GM18951 (cell line): ENCODE data around the gene ELOVL2.

Experiments used
- POLR2A ChIP-seq: IDR thresholded peaks from 4 replicates; pipeline ENCODE4 v1.6.1; 2011; ENCODE audit warnings: mild to moderate bottlenecking; ENCODE audit not compliant: insufficient read length, insufficient read depth; ENCODE audit errors: extremely low read depth
- in situ Hi-C: fragments of 300-500 bp; cut with MboI; formaldehyde crosslinking; loops from one replicate; pipeline ENCODE4 v1.12.0; 2022; ENCODE audit warnings: low sequenced_read_pairs, mixed read lengths, inconsistent platforms; ENCODE audit not compliant: unreplicated experiment

ELOVL2 gene

DNA sequence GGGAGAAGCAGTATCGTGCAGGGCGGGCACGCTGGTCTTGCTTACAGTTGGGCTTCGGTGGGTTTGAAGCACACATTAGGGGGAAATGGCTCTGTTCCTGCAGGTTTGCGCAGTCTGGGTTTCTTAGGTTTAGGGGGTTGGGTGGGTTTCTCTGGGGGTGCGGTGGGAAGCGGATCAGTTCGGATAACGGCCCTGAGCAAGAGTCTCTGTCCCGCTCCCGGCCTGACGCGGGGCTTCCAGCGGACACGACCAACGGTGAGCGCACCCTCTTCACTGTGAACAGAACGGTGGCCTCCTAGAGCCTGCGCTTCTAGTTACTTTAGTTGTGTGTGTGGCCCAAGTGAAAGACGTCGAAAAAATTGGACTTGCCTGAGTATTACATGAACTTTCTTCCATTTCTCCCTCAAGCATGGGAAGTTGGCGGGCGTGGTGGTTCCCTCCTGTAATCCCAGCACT, 635 bp upstream of the ELOVL2 start:
- in situ Hi-C loops, result no loop called here
- TF ChIP-seq POLR2A, result no peak

DNA sequence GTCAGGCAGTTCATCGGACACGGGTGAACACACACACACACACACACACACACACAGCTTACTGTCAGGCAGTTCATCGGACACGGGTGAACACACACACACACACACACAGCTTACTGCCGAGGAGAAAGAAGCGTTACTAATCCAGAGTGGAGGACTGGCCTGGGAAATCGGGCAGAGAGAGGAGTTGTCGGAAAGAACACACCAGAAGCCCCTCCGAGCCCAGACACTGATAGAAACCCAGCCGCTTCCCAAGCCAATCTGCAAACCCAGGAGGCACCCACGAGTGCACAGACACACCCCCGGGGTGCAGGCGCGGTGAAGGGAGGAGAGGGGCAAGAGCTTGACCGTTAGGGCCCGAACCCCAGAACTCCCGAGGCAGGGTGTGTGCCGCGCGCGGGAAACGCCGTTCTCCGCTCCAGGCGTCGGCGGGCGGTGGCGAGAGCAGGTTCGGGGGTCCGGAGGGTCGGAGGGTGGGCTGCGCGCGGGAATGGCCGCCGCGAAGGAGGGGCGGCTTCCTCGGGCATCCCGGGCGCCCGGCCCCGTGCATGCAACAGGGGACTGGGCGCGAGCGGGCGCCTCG, 636 bp downstream of the ELOVL2 start:
- TF ChIP-seq POLR2A, result no peak
- in situ Hi-C loops, result no loop called here

DNA sequence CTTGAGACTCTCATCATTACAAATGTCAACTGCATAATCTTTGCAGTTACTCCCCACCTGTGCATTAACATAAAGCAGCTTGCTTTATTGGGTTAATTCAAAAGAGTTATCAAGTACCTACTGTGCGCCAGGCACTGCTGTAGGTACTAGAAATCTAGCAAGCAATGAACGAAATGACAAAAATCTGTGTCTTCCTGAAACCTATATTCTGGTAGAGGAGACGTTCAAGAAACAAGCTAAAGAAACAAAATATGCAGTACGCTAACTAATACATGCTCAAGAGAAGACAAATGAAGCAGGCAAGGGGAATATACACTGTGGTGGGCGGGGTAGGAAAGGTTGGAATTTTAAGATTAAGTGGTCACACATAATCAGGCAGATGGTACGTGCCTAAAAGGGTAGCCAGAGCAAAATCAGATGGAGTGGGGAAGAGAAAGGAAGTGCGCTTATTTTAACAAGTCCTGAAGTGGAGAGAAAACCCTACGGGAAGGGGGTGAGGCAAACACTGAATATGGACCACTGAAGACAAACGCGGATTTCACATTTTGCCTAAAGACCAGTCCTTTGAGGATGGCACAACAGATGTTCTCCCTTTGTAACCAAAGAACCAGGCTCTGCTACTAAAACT, 1.2 kb downstream of the ELOVL2 start:
- TF ChIP-seq POLR2A, result no peak
- in situ Hi-C loops, result no loop called here

DNA sequence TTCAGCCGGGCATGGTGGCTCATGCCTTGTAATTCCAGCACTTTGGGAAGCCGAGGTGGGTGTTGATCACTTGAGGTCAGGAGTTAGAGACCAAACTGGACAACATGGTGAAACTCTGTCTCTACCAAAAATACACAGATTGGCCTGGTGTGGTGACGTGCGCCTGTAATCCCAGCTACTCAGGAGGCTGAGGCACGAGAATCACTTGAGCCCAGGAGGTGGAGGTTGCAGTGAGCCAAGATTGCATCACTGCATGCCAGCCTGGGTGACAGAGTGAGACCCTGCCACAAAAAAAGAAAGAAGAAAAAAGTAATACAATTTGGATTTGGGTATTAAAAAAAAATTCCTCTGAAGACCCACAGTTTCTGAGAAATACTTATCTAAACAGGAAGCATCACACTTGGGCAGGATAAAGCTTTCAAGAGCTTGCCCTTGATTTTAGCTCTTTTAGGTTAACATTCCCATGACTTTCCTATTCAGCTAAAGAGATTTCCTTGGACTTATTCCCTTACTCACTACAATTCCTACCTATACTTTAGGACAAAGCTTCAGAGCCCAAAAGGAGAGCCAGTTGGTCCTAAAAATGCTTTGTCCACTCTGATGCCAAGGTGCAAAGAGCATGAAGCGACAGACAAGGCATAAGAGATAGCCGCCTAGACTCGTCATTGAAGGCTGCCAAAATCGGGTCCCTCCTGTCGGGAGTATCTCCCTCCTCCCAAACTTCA, 1.9 kb downstream of the ELOVL2 start:
- no peak for TF ChIP-seq POLR2A
- in situ Hi-C loops, result no loop called here

DNA sequence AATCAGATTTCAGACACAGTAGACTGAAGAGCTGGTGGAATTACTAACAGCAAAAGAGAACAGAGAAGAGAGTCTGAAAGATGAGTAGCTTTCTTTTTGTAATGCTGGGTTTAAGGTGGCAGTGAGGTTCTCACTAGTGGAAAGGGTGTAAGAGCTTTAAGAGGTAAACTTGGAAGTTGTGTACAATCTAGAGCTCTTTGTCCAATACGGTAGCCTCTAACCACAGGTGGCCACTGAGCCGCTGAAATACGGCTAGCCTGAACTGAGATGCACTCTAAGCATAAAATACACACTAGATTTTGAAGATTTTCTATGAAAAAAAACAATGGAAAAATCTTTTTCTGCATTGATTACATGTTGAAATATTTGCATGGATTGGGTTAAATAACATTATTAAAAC, 4.0 kb downstream of the ELOVL2 start:
- no peak for TF ChIP-seq POLR2A
- in situ Hi-C loops, result no loop called here

DNA sequence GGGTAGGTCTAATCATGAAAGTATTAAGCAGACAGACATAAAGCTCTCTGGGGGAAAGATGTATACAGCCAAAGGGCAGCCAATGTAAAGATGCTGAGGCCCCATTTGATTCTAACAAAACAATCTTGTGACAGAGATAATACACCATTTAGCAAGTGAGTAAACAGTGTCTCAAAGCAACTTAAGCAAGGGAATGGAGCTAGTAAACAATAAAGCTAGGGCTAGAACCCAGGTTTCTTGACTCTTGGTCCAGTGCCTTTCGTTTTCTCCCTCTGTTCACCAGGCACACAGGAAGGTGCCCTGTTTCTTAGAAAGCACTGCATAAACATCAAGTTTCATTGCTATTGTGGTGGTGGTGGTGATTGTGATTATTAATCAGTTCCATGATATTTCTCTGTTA, 5.1 kb downstream of the ELOVL2 start:
- in situ Hi-C loops, result no loop called here
- TF ChIP-seq POLR2A, result no peak

DNA sequence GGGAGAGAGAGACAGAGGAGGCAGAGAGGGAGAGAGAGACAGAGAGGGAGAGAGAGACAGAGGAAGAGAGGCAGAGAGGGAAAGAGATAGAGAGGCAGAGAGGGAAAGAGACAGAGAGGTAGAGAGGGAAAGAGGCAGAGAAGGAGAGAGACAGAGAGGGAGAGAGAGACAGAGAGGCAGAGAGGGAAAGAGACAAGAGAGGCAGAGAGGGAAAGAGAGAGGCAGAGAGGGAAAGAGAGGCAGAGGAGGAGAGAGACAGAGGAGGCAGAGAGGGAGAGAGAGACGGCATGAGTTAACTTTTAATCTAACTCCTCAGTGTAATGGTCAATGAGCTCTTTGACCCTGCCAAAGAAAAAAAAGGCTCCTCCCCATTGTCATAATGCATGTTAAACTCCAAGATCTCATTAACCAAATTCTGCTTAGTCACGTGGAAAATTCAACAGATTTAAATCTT, 7.1 kb downstream of the ELOVL2 start:
- in situ Hi-C loops, result no loop called here
- TF ChIP-seq POLR2A, result no peak

DNA sequence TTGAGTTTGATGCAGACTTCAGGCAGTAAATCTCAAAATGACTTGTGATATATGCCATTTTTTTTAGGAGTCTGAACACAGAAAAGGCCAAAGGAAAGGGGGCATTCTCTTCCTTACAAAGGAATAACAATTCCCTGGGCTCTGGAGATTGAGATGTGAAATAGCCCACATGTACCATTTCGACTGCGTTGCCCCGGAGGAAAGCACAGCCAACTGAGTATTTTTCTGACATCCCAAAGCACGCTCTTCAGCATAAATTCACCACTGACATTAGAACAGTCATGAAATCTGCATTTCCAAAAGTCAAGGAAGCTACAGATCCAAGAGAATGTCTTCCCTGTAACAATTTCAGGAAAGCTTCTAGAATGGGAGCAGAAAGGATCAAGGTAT, 7.8 kb downstream of the ELOVL2 start:
- TF ChIP-seq POLR2A, result no peak

DNA sequence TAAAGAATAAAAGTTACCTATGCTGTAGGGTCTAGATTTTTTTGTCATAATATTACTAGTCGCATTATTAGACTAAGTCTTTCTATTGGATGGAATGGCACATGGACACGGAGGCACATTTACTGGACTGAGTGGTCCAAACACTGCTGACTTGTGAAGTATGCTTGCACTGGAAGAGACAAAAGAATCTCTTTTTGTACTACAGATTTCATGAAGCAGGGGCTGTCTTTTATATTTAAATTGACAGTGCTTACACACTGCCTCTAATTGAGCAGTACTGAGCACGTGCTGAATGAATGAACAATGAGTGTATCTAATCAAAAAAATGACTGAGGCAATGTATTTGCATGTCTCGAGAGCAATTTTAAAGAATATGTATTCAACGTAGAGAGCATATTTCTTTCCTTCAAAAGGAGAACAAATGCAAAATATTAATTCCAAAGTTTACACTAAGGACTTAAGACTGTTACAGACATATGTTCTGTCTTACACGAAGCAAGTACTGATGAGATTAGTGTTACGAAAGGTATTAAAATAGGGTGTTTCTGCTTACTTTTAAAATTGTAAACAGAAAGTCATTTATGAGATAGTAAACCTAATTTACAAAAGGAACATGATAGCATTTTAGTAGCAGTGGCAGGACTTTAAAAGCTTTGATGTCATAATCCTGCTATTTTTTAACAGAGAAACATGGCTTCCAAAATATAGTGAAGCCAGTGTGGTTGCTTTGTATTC, 8.3 kb downstream of the ELOVL2 start:
- no peak for TF ChIP-seq POLR2A
- in situ Hi-C loops, result no loop called here

More for the DNA sequence above, 7.8 kb downstream of the ELOVL2 start:
- in situ Hi-C loops, result no loop called here

DNA sequence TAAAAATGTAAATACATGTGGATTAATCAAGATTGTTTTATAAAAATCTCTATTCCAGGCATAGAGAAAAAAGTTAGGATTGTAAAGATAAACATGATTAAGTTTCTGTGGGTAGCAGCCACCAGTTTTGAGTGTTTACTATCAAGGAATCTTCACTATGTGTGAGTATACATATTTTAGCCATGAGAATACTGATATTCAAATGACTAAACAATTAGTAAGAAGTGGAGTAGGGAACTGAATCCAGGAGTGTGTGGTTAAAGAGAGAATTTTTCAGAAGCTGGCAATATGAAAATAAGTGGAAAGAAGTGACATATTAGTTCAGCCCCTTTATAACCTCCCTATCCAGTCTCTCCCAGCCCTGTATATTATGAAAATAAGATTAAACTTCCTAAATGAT, 10.3 kb downstream of the ELOVL2 start:
- in situ Hi-C loops, result no loop called here
- no peak for TF ChIP-seq POLR2A

DNA sequence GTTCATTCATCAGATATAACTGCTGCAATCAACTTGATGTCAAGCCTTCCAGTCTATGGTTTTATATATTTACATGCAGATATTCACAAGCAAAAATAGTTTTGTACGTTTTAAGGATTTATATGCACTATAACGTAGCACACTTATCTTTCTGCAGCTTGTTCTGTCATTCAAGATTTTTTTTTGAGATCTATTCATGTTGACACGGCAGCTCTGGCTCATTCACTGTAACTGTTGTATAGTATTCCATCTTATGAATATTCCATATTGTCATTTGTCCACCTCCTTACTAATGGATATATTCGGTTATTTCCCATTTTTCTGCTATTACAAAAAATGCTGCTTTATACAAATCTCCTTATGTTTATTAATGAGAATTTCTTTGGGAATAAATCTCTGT, 13.2 kb downstream of the ELOVL2 start:
- TF ChIP-seq POLR2A, result no peak
- in situ Hi-C loops, result no loop called here

DNA sequence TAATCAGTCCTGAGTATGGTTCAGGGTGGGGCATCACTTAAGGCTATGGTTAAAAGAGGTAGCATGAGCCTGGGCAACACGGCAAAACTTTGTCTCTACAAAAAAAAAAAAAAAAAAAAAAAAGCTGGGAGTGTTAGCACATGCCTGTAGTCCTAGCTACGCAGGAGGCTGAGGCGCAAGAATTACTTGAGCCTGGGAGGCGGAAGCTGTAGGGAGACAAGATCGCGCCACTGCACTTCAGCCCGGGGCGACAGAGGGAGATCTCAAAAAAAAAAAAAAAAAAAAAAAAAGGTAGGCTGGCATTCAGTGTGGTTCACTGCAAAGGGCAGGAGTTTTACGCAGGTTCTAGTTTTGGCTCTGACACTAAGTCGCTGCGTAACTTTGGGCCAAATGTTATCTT, 15.1 kb downstream of the ELOVL2 start:
- in situ Hi-C loops, result no loop called here
- no peak for TF ChIP-seq POLR2A

DNA sequence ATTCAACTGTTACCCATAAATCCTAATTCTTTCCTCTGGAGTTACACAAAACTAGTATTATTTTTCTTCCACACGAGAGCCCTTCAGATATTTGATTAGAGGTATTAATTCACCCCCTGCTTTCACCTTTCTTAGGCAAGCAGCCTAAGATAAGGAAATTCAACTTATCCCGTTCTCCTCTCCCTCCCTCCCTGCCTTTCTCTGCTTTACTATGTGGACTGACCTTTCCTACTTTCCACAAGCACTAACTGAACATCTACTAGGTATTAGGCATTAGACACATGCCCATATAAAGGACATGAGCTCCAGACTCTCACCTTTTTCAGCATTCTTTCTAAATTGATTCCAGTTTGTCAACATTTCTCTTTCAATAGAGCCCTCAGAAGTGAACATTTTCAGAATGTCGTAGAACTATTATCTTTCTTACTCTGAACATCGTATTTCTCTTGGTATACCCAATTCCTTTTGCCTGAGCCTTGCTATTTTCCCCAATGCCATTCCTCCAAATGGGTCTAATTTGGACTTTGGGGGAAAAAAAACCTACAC, 16.5 kb downstream of the ELOVL2 start:
- in situ Hi-C loops, result no loop called here
- TF ChIP-seq POLR2A, result no peak
